HCT116 (cell line): ENCODE results near the gene NEK11. TPM values are rescaled to one million over a fixed set of nuclear protein-coding genes. Genes with fewer than 3 reads are reported as not detected.

Source experiments
- ATAC-seq: fragments of 200-7000 bp; cut with Tn5 transposase; 2 replicates; pipeline ENCODE4 v1.9.1; 2020; ENCODE audit warnings: mild to moderate bottlenecking, moderate library complexity
- BruUV-seq: library from RNA; stranded (reverse); fragments of 400-500 nt; replicated peaks from 2 replicates; lab custom pipeline; 2021; lab: Mats Ljungman, UMichigan
- CTCF ChIA-PET: fragments of 300-600 bp; sonication (Branson Sonifier 250); formaldehyde crosslinking; loops from one replicate; lab custom pipeline; 2021; ENCODE audit warnings: antibody characterized with exemption; lab: Charles Lee
- POLR2A ChIA-PET: fragments of 300-600, 350-600 bp; sonication (Branson Sonifier 250); formaldehyde crosslinking; loops from one replicate; lab custom pipeline; 2021; ENCODE audit warnings: antibody characterized with exemption; lab: Charles Lee
- RAD21 ChIA-PET, 2 experiments: fragments of 300-600 bp; sonication (Branson Sonifier 250); formaldehyde crosslinking; loops; one replicate each; lab custom pipeline; 2023; ENCODE audit warnings: low total read pairs in 2 of 2; ENCODE audit not compliant: uncharacterized antibody in 2 of 2, unreplicated experiment in 2 of 2, low non-redundant PET in 1 of 2; lab: Charles Lee
- DNase-seq: peaks from one replicate; pipeline ENCODE4 v3.0.0-alpha.2; 2010; ENCODE audit warnings: low read depth, low spot score
- H2AFZ ChIP-seq: fragments of 200-600 bp; shearing (Covaris generic), sonication (generic); 2 replicates; pipeline ENCODE4 v1.6.1; 2017; ENCODE audit warnings: low read depth, mixed run types, mixed read lengths, antibody characterized with exemption, low read length; ENCODE audit not compliant: poor library complexity, severe bottlenecking
- H3K27ac ChIP-seq: 2 replicates; pipeline ENCODE4 v1.5.1; 2012; ENCODE audit warnings: low read depth, low read length
- H3K27me3 ChIP-seq: fragments of 200-600 bp; sonication (generic); 2 replicates; pipeline ENCODE4 v1.6.1; 2016; ENCODE audit warnings: mixed run types, low read length, mixed read lengths; ENCODE audit not compliant: insufficient read depth
- H3K36me3 ChIP-seq, 2 experiments: fragments of 200-500 bp in 1 of 2; fragments of 200-600 bp in 1 of 2; sonication (Bioruptor generic) in 1 of 2; sonication (generic) in 1 of 2; 2 replicates each; pipeline versions ENCODE4 v1.5.1 to v1.6.1; 2014 to 2016; ENCODE audit warnings: low read length in 2 of 2, inconsistent platforms in 1 of 2, mixed read lengths in 1 of 2, mixed run types in 1 of 2; ENCODE audit not compliant: insufficient read depth in 2 of 2, control insufficient read depth in 1 of 2
- H3K4me1 ChIP-seq, 2 experiments: fragments of 200-600 bp in 1 of 2; sonication (generic) in 1 of 2; 2 replicates each; pipeline versions ENCODE4 v1.5.1 to v1.6.1; 2012 to 2017; ENCODE audit warnings: low read length in 2 of 2, inconsistent platforms in 1 of 2, mild to moderate bottlenecking in 1 of 2, mixed read lengths in 1 of 2, mixed run types in 1 of 2, moderate library complexity in 1 of 2; ENCODE audit not compliant: insufficient read depth in 2 of 2, control insufficient read depth in 1 of 2
- H3K4me2 ChIP-seq: fragments of 200-600 bp; sonication (generic); 2 replicates; pipeline ENCODE4 v1.6.1; 2017; ENCODE audit warnings: mixed run types, low read length, mixed read lengths
- H3K4me3 ChIP-seq, 2 experiments: fragments of 200-600 bp in 1 of 2; sonication (generic) in 1 of 2; replicated peaks in 1 of 2; 2 replicates each; pipeline ENCODE4 v1.5.1; 2011 to 2016; ENCODE audit warnings: low read length in 2 of 2, control low read depth in 1 of 2, low read depth in 1 of 2, mild to moderate bottlenecking in 1 of 2, mixed read lengths in 1 of 2, mixed run types in 1 of 2
- H3K79me2 ChIP-seq: fragments of 200-600 bp; sonication (generic); 2 replicates; pipeline ENCODE4 v1.6.1; 2017; ENCODE audit warnings: mild to moderate bottlenecking, mixed run types, low read length, moderate library complexity, mixed read lengths; ENCODE audit not compliant: insufficient read depth
- H3K9ac ChIP-seq: fragments of 200-600 bp; sonication (generic); 2 replicates; pipeline ENCODE4 v1.6.1; 2016; ENCODE audit warnings: low read length, mixed read lengths
- H3K9me2 ChIP-seq: fragments of 200-600 bp; sonication (generic), shearing (Covaris generic); 2 replicates; pipeline ENCODE4 v1.6.1; 2017; ENCODE audit warnings: mixed run types, mild to moderate bottlenecking, moderate library complexity; ENCODE audit not compliant: insufficient read depth
- H3K9me3 ChIP-seq, 2 experiments: fragments of 200-500 bp in 1 of 2; fragments of 200-600 bp in 1 of 2; sonication (Bioruptor generic) in 1 of 2; sonication (generic) in 1 of 2; 2 replicates each; pipeline ENCODE4 v1.6.1; 2014 to 2017; ENCODE audit warnings: low read length in 2 of 2, mixed read lengths in 2 of 2, inconsistent platforms in 1 of 2, low read depth in 1 of 2, mild to moderate bottlenecking in 1 of 2, mixed run types in 1 of 2, moderate library complexity in 1 of 2; ENCODE audit not compliant: control insufficient read depth in 1 of 2, insufficient read depth in 1 of 2
- H4K20me1 ChIP-seq: fragments of 200-600 bp; sonication (generic), shearing (Covaris generic); 2 replicates; pipeline ENCODE4 v1.6.1; 2017; ENCODE audit warnings: mixed run types, mild to moderate bottlenecking, moderate library complexity; ENCODE audit not compliant: insufficient read depth
- CBX3 ChIP-seq: IDR thresholded peaks from 2 replicates; pipeline ENCODE4 v1.6.1; 2012; ENCODE audit warnings: low read depth
- CEBPB ChIP-seq: IDR thresholded peaks from 2 replicates; pipeline ENCODE4 v1.6.1; 2012; ENCODE audit warnings: low read depth
- EGR1 ChIP-seq: IDR thresholded peaks from 2 replicates; pipeline ENCODE4 v1.6.1; 2012; ENCODE audit warnings: low read depth
- POLR2A ChIP-seq: IDR thresholded peaks from 2 replicates; pipeline ENCODE4 v1.7.0; 2011; ENCODE audit warnings: borderline replicate concordance; ENCODE audit not compliant: insufficient read depth, insufficient read length; ENCODE audit errors: extremely low read depth
- RAD21 ChIP-seq: IDR thresholded peaks from 2 replicates; pipeline ENCODE4 v1.6.1; 2012; ENCODE audit warnings: low read depth, mild to moderate bottlenecking
- REST ChIP-seq: IDR thresholded peaks from 2 replicates; pipeline ENCODE4 v1.6.1; 2012; ENCODE audit warnings: low read depth
- SP1 ChIP-seq: IDR thresholded peaks from 2 replicates; pipeline ENCODE4 v1.6.1; 2012; ENCODE audit warnings: low read depth
- SRF ChIP-seq: IDR thresholded peaks from 2 replicates; pipeline ENCODE4 v1.6.1; 2012; ENCODE audit warnings: low read depth
- TCF7L2 ChIP-seq: IDR thresholded peaks from 2 replicates; pipeline ENCODE4 v1.7.0; 2011; ENCODE audit warnings: borderline replicate concordance, inconsistent platforms; ENCODE audit not compliant: insufficient read depth, insufficient read length; ENCODE audit errors: extremely low read depth
- ZFX ChIP-seq: fragments of 450-650 bp; IDR thresholded peaks from 2 replicates; pipeline ENCODE4 v1.6.1; 2017
- ZNF274 ChIP-seq: fragments of 200-500 bp; sonication (Bioruptor generic); IDR thresholded peaks from 2 replicates; pipeline ENCODE4 v1.6.1; 2014; ENCODE audit warnings: mild to moderate bottlenecking, low read depth, low read length, inconsistent platforms
- intact Hi-C: fragments of 100-400 bp; cut with micrococcal nuclease; formaldehyde crosslinking; loops from 2 replicates; pipeline ENCODE4 v1.10.0; 2022
- total RNA-seq: library from RNA; stranded (reverse); gene quantifications from one replicate; pipeline ENCODE4 v1.2.1, GENCODE V29; 2021; ENCODE audit not compliant: unreplicated experiment
- TF ChIP-seq, protein P1 (sequence below): IDR thresholded peaks from 2 replicates; pipeline ENCODE4 v1.6.1; 2012

NEK11 gene
- total RNA-seq, 1 experiment from 2014 or later = 3.1 TPM

GRCh38 chr3:131174752-131175151 lies 148.1 kb downstream of the NEK11 start:
- no TSS peak for BruUV-seq
- no peak for DNase-seq
- no peak overlapping the region for H3K4me2 ChIP-seq

More at GRCh38 chr3:131174752-131175151, 148.1 kb downstream of the NEK11 start:
- no peaks in the 10 kb centered on the region for H3K79me2 ChIP-seq
- no peak overlapping the region for H2AFZ ChIP-seq
- TF ChIP-seq RAD21 = no peak
- TF ChIP-seq SRF = no peak
- no peak for TF ChIP-seq TCF7L2
- TF ChIP-seq CEBPB = no peak
- TF ChIP-seq POLR2A = no peak
- TF ChIP-seq ZFX = no peak
- no peak for TF ChIP-seq CBX3
- no peak for TF ChIP-seq EGR1
- no peak for TF ChIP-seq ZNF274
- TF ChIP-seq, protein P1, sequence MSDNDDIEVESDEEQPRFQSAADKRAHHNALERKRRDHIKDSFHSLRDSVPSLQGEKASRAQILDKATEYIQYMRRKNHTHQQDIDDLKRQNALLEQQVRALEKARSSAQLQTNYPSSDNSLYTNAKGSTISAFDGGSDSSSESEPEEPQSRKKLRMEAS = no peak
- no peak for TF ChIP-seq REST
- TF ChIP-seq SP1 = no peak
- no peaks in the 10 kb centered on the region for H3K27me3 ChIP-seq
- no peaks in the 10 kb centered on the region for H3K9me2 ChIP-seq
- H3K4me1 ChIP-seq = no peaks in the 10 kb centered on the region
- H3K9me3 ChIP-seq = no peaks in the 10 kb centered on the region
- no peaks in the 10 kb centered on the region for H4K20me1 ChIP-seq
- RAD21 ChIA-PET = no interaction called here
- CTCF ChIA-PET = no interaction called here
- no peaks in the 10 kb centered on the region for H3K36me3 ChIP-seq
- no peak overlapping the region for H3K9ac ChIP-seq
- POLR2A ChIA-PET = no interaction called here
- ATAC-seq = no peak
- no peak overlapping the region for H3K4me3 ChIP-seq
- intact Hi-C loops = no loop called here
- no peak overlapping the region for H3K27ac ChIP-seq
